Thymus (tissue), 11 donors: ENCODE data around the gene FUT6. TPM values are rescaled to one million over a fixed set of nuclear protein-coding genes. Genes with fewer than 3 reads are reported as not detected.
"Not testable (repeated sequence)": the region's sequence is repeated elsewhere in the genome, so short reads cannot be mapped to it uniquely, and the experiment has no call there.

ENCODE experiments used
- DNase-seq, 9 donors: peaks; one replicate each; pipeline ENCODE4 v3.0.0-alpha.2; 2013; ENCODE audit warnings: low spot score in 9 of 9, low read depth in 6 of 9, missing footprints in 1 of 9
- H3K27ac ChIP-seq, 2 donors: one replicate each; pipeline ENCODE4 v1.5.1; 2013; ENCODE audit warnings: control low read depth in 1 of 2, low read depth in 1 of 2, low read length in 1 of 2, mild to moderate bottlenecking in 1 of 2, moderate library complexity in 1 of 2
- H3K27me3 ChIP-seq, 2 donors: one replicate each; pipeline ENCODE4 v1.5.1; 2013; ENCODE audit warnings: low read length in 1 of 2; ENCODE audit not compliant: control insufficient read depth in 2 of 2, insufficient read depth in 1 of 2
- H3K36me3 ChIP-seq, 2 donors: one replicate each; pipeline ENCODE4 v1.5.1; 2013; ENCODE audit warnings: low read length in 1 of 2, mild to moderate bottlenecking in 1 of 2, moderate library complexity in 1 of 2; ENCODE audit not compliant: control insufficient read depth in 2 of 2, insufficient read depth in 2 of 2
- H3K4me1 ChIP-seq, 2 donors: one replicate each; pipeline ENCODE4 v1.5.1; 2013; ENCODE audit warnings: low read length in 2 of 2; ENCODE audit not compliant: control insufficient read depth in 2 of 2, insufficient read depth in 2 of 2
- H3K4me3 ChIP-seq, 2 donors: one replicate each; pipeline ENCODE4 v1.5.1; 2013; ENCODE audit warnings: low read length in 2 of 2, control low read depth in 1 of 2, mild to moderate bottlenecking in 1 of 2
- H3K9me3 ChIP-seq, 2 donors: one replicate each; pipeline ENCODE4 v1.5.1; 2013; ENCODE audit warnings: low read length in 1 of 2, mild to moderate bottlenecking in 1 of 2; ENCODE audit not compliant: control insufficient read depth in 2 of 2, insufficient read depth in 1 of 2
- WGBS: extraction: QIAGEN DNeasy Blood & Tissue Kit; methylation state at CpG from one replicate; pipeline ENCODE4 v1.1.7; 2013; 5-methylcytosine and 5-hydroxymethylcytosine counted together
- polyA plus RNA-seq: library from polyadenylated mRNA; stranded (reverse); fragments of 200-250 nt; gene quantifications from one replicate; pipeline ENCODE4 v1.2.3, GENCODE V29; 2013
- total RNA-seq: library from RNA; stranded (reverse); fragments of 120-200 nt; gene quantifications from one replicate; pipeline ENCODE4 v1.2.4, GENCODE V29; 2013
- donor health status: healthy.

FUT6 gene
- total and polyA plus RNA-seq, 2 donors = under 0.01 to 0.43 TPM

DNA sequence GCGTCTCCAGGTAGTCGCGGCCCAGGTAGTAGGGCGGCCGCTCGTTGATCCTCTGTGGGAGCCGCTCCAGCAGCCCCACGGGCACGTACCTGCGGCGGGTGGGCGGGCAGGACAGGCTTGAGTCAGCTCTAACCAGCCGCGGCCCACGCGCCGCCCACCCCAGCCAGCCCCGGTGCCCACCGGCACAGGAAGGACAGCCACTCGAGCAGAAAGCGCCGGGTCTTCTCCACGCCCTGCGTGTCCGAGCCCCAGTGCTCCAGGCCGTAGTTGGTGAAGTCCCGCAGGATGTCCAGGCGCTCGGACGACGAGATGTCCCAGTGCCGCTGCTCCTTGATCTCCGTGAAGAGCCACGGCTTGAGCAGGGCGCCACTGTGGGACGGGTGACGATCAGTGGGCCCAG is 54.1 kb downstream of the FUT6 start:
- WGBS = 96% methylated on average over 37 of the region's 37 CpGs

DNA sequence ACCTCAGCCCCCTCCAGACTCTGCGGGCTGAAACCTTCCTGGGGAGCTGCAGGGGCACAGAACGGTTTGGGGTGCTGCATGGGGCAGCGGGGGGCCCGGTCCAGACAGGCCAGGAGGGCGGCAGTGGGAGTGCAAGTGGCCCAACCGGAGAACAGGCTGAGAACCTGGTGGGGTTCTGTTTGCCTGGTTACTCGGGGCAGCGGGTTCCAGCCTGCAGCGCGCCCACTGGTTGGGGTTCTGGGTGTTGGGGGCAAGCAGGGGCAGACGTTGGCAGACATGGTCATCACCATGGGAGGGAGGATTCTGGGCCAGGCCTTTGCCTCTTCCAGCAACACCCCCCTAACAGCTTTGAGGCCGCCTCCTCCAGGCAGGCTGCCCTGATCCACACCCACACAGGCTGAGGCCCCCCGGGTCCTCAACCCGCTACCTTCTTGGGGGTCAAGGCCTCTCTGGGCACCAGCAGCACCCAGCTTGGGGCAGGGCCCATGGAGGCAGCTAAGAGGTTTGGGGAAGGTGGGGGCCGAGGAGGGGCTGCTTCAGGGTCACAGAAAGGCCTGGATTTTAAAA is 54.8 kb downstream of the FUT6 start, which contains the start of gene PRR22:
Gene PRR22, minus strand, starts transcription at position 166 of the 567 bp plus-strand sequence. Its CDS starts 86 bp downstream, at position 80.
- 98% methylated on average over 15 of the region's 15 CpGs for WGBS
- H3K36me3 ChIP-seq = peaks cover 48 to 66% of the 10 kb centered on the region in 2 donors
- no peak for DNase-seq

More for the DNA sequence above, 54.1 kb downstream of the FUT6 start:
- Histone ChIP-seq H3K27me3 (no peaks in the 10 kb centered on the region), H3K9me3 (no peaks in the 10 kb centered on the region), H3K27ac (no peak overlapping the region), H3K36me3 (peaks cover 53 to 70% of the 10 kb centered on the region in 2 donors), H3K4me3 (no peak overlapping the region), H3K4me1 (peaks cover 5 to 7% of the 10 kb centered on the region in 2 donors)
- DNase-seq = no peak

DNA sequence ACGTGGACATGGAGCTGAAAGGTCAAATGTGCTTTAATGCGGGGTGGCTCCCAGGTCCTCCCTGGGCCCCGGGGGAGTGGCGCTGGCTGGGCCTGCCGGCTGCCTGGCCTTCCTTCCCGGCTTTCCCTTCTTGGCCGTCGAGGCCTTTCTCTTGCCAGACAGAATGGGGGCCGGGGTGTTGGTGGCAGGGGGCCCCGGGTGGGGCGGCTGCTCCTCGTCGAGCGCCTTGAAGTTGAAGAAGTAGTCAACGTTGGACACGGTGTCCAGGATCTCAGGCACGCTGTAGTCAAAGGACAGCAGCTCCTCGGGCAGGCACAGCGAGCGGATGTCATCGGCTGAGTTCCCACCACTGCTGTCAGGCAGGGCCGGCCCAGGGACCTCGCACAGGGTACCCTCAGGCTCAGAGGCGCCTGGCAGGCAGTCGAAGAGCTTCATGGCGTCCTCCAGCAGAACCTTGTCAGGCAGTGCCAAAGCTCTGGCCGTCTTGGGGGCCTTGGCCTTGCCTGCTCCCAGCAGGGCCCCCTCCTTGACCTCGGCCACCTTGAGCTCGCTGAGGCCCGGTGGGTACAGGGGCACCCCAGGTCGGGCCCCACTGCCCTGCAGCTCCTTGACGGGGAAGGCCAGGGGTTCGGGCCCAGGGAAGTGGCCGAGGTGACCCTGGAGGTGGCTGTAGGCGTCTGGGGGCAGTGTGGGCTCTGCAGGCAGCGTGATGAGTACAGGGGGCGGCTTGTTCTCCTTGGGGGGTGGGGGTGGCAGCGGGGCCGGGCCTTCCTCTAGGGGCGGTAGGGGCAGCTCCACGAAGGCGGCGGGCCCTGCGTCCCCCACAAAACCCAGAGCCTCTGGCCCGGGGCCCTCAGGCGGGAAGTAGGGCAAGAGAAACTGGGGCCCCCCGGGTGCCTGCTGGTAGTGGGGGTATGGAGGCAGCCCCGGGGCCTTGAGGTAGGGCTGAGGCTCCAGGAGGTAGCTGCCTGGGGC is 56.3 kb downstream of the FUT6 start:
- 95% methylated on average over 48 of the region's 48 CpGs for WGBS
- DNase-seq = no peak
- Histone ChIP-seq H3K27me3 (no peaks in the 10 kb centered on the region), H3K27ac (no peak overlapping the region), H3K4me3 (no peak overlapping the region), H3K4me1 (no peaks in the 10 kb centered on the region), H3K36me3 (peaks cover 37 to 51% of the 10 kb centered on the region in 2 donors), H3K9me3 (no peaks in the 10 kb centered on the region)

More for the DNA sequence above, 54.8 kb downstream of the FUT6 start, which contains the start of gene PRR22:
- Histone ChIP-seq H3K4me1 (no peaks in the 10 kb centered on the region), H3K4me3 (no peak within 1 kb of the TSS), H3K9me3 (no peaks in the 10 kb centered on the region), H3K27ac (no peak within 1 kb of the TSS), H3K27me3 (no peaks in the 10 kb centered on the region)

DNA sequence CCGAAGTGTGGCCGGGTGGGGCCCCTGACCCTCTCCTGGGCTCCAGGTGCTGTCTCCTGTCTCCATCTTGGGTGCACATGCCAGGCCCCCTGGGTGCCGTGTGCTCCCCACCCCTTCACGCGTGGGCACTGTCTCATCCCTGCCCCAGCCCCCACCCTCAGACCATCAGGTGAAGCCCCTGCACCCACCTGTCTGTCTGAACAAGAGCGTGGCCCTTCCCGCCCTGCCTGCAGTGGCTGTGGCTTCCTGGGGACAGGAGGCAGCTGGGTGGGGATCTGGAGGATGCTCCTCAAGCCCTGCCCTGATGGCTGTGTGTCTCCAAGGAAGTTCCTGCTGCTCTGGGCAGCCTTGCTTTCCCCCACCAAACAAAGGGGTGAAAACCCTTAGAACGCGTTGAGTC is 57.2 kb downstream of the FUT6 start:
- H3K4me3 ChIP-seq = no peak overlapping the region
- no peak overlapping the region for H3K27ac ChIP-seq
- H3K36me3 ChIP-seq = peaks cover 28 to 42% of the 10 kb centered on the region in 2 donors
- WGBS = 89% methylated on average over 9 of the region's 9 CpGs
- H3K4me1 ChIP-seq = no peaks in the 10 kb centered on the region
- DNase-seq = no peak
- no peaks in the 10 kb centered on the region for H3K27me3 ChIP-seq
- no peaks in the 10 kb centered on the region for H3K9me3 ChIP-seq

DNA sequence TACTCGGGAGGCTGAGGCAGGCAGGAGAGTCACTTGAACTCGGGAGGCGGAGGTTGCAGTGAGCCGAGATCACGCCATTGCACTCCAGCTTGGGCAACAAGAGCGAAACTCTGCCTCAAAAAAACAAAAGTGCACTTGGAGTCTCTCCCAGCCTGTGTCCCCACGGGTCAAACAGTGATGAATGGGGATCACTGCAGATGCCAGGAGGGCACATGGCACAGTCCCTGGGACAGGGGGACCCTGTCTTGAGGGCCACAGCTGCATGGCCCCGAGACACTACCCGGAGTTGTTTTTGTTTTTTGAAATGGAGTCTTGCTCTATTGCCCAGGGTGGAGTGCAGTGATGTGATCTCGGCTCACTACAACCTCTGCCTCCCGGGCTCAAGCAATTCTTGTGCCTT is 58.6 kb downstream of the FUT6 start:
- peaks cover 14 to 28% of the 10 kb centered on the region in 2 donors for H3K36me3 ChIP-seq
- DNase-seq, H3K4me3 ChIP-seq, H3K27me3 ChIP-seq, H3K4me1 ChIP-seq, H3K27ac ChIP-seq, H3K9me3 ChIP-seq: not testable (repeated sequence)
- 90% methylated on average over 11 of the region's 11 CpGs for WGBS

Other genes starting within 250 kb of the FUT6 start
- 22.2 TPM for gene SAFB2, start 216.9 kb downstream of the FUT6 start, total RNA-seq
- 60.6 TPM for gene SAFB2, start 216.9 kb downstream of the FUT6 start, polyA plus RNA-seq
- gene SAFB, start 216.6 kb downstream of the FUT6 start, total RNA-seq = 32.6 TPM
- 73.3 TPM for gene SAFB, start 216.6 kb downstream of the FUT6 start, polyA plus RNA-seq
- 70.5 TPM for gene MICOS13, start 159.2 kb downstream of the FUT6 start, total RNA-seq
- gene MICOS13, start 159.2 kb downstream of the FUT6 start, polyA plus RNA-seq = 67.6 TPM
- 4.6 TPM for gene HSD11B1L, start 158.7 kb downstream of the FUT6 start, total RNA-seq
- gene HSD11B1L, start 158.7 kb downstream of the FUT6 start, polyA plus RNA-seq = 6.5 TPM
- gene RPL36, start 149.4 kb downstream of the FUT6 start, total RNA-seq = 1,127 TPM
- 1,924 TPM for gene RPL36, start 149.4 kb downstream of the FUT6 start, polyA plus RNA-seq
- gene LONP1, start 119.6 kb downstream of the FUT6 start, total RNA-seq = 34.3 TPM
- 37.7 TPM for gene LONP1, start 119.6 kb downstream of the FUT6 start, polyA plus RNA-seq
- 0.05 TPM for gene CATSPERD, start 119.1 kb downstream of the FUT6 start, total RNA-seq
- 0.05 TPM for gene CATSPERD, start 119.1 kb downstream of the FUT6 start, polyA plus RNA-seq
- 1.6 TPM for gene PRR22, start 55.0 kb downstream of the FUT6 start, total RNA-seq
- 13.6 TPM for gene PRR22, start 55.0 kb downstream of the FUT6 start, polyA plus RNA-seq
- 25.2 TPM for gene DUS3L, start 48.5 kb downstream of the FUT6 start, total RNA-seq
- gene DUS3L, start 48.5 kb downstream of the FUT6 start, polyA plus RNA-seq = 43.9 TPM
- 1.7 TPM for gene NRTN, start 34.6 kb downstream of the FUT6 start, total RNA-seq
- gene NRTN, start 34.6 kb downstream of the FUT6 start, polyA plus RNA-seq = 4.0 TPM
- gene FUT3, start 11.7 kb upstream of the FUT6 start, total RNA-seq = 0.19 TPM
- gene FUT3, start 11.7 kb upstream of the FUT6 start, polyA plus RNA-seq = 2.9 TPM
- gene FUT5, start 30.8 kb upstream of the FUT6 start, total RNA-seq = 0.05 TPM
- gene FUT5, start 30.8 kb upstream of the FUT6 start, polyA plus RNA-seq = not detected
- 218 TPM for gene NDUFA11, start 64.1 kb upstream of the FUT6 start, total RNA-seq
- gene NDUFA11, start 64.1 kb upstream of the FUT6 start, polyA plus RNA-seq = 292 TPM
- 5.9 TPM for gene VMAC, start 65.2 kb upstream of the FUT6 start, total RNA-seq
- 10.8 TPM for gene VMAC, start 65.2 kb upstream of the FUT6 start, polyA plus RNA-seq
- 6.5 TPM for gene CAPS, start 74.6 kb upstream of the FUT6 start, total RNA-seq
- 70.4 TPM for gene CAPS, start 74.6 kb upstream of the FUT6 start, polyA plus RNA-seq
- gene RANBP3, start 138.4 kb upstream of the FUT6 start, total RNA-seq = 36.7 TPM
- gene RANBP3, start 138.4 kb upstream of the FUT6 start, polyA plus RNA-seq = 39.0 TPM